HUES6 (cell line): ENCODE data around the gene TTC39C.

Experiments
- H3K27ac ChIP-seq: 2 replicates; pipeline ENCODE4 v1.7.0; 2013; ENCODE audit warnings: low read depth, mild to moderate bottlenecking, low read length, inconsistent platforms
- H3K27me3 ChIP-seq: 2 replicates; pipeline ENCODE4 v1.6.1; 2013; ENCODE audit warnings: low read length; ENCODE audit not compliant: control insufficient read depth, insufficient read depth
- H3K36me3 ChIP-seq: 2 replicates; pipeline ENCODE4 v1.6.1; 2013; ENCODE audit warnings: low read length; ENCODE audit not compliant: control insufficient read depth, insufficient read depth
- H3K4me1 ChIP-seq: 2 replicates; pipeline ENCODE4 v1.6.1; 2013; ENCODE audit warnings: low read length; ENCODE audit not compliant: control insufficient read depth, insufficient read depth
- H3K4me3 ChIP-seq: 2 replicates; pipeline ENCODE4 v1.5.1; 2013; ENCODE audit warnings: low read depth, low read length
- H3K9ac ChIP-seq: one replicate; pipeline ENCODE4 v1.6.1; 2013; ENCODE audit warnings: mild to moderate bottlenecking, low read length
- H3K9me3 ChIP-seq: 2 replicates; pipeline ENCODE4 v1.6.1; 2013; ENCODE audit warnings: low read depth, low read length; ENCODE audit not compliant: control insufficient read depth, insufficient read depth

TTC39C gene

DNA sequence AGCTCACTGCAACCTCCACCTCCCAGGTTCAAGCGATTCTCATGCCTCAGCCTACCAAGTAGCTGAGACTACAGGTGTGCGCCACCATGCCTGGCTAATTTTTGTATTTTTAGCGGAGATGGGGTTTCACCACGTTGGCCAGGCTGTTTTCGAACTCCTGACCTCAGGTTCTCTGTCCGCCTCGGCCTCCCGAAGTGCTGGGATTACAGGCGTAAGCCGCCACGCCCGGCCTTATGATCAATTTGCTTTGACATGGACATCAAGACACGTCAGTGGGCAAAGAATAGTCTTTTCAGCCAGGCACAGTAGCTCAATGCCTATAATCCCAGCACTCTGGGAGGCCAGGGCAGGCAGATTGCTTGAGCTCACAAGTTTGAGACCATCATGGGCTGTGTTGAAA lies 76.3 kb downstream of the TTC39C start:
- no peaks in the 10 kb centered on the region; the same call in 1 of the 2 replicates for H3K36me3 ChIP-seq
- H3K4me1 ChIP-seq: no peaks in the 10 kb centered on the region
- no peak overlapping the region for H3K27ac ChIP-seq
- no peaks in the 10 kb centered on the region for H3K9me3 ChIP-seq
- no peak overlapping the region for H3K4me3 ChIP-seq
- H3K27me3 ChIP-seq: no peaks in the 10 kb centered on the region
- H3K9ac ChIP-seq: no peak overlapping the region

DNA sequence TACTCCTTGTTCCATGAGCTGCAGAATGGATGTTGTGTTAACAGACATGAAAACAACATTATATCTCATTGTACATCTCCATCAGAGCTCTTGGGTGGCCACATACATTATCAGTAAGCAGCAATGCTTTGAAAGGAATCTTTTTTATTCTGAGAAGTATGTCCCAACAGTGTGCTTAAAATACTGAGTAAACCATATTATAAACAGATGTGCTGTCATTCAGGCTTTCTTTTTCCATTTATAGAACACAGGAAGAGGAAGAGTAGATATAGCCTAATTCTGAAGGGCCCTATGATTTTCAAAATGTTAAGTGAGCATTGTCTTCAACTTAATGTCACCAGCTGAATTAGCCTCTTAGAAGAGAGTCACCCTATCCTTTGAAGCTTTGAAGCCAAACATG lies 80.0 kb downstream of the TTC39C start:
- H3K36me3 ChIP-seq: 0 out of 2 replicates have a peak, but pooled peaks cover 5% of the 10 kb centered on the region
- H3K9ac ChIP-seq: no peak overlapping the region
- H3K4me3 ChIP-seq: no peak overlapping the region
- H3K27ac ChIP-seq: no peak overlapping the region
- no peaks in the 10 kb centered on the region for H3K4me1 ChIP-seq
- no peaks in the 10 kb centered on the region for H3K27me3 ChIP-seq
- 0 out of 2 replicates have a peak, but pooled peaks cover 5% of the 10 kb centered on the region for H3K9me3 ChIP-seq

DNA sequence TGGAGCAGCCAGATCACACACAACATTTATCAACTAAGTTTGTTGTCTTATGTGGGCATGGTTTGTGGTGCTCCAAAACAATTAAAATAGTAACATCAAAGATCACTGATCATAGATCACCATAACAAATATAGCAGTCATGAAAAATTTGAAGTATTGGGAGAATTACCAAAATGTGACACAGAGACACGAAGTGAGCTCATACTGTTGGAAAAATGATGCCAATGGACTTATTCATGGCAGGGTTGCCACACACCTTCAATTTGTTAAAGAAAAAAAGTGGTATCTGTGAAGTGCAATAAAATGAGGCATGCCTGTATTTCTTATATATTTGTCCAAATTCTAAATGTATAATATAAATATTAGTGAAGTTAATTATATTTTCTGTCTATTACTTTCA lies 81.4 kb downstream of the TTC39C start:
- Histone ChIP-seq H3K9me3 (0 out of 2 replicates have a peak, but pooled peaks cover 5% of the 10 kb centered on the region), H3K27ac (no peak overlapping the region), H3K9ac (no peak overlapping the region), H3K36me3 (0 out of 2 replicates have a peak, but pooled peaks cover 5% of the 10 kb centered on the region), H3K27me3 (no peaks in the 10 kb centered on the region), H3K4me3 (no peak overlapping the region), H3K4me1 (no peaks in the 10 kb centered on the region)

DNA sequence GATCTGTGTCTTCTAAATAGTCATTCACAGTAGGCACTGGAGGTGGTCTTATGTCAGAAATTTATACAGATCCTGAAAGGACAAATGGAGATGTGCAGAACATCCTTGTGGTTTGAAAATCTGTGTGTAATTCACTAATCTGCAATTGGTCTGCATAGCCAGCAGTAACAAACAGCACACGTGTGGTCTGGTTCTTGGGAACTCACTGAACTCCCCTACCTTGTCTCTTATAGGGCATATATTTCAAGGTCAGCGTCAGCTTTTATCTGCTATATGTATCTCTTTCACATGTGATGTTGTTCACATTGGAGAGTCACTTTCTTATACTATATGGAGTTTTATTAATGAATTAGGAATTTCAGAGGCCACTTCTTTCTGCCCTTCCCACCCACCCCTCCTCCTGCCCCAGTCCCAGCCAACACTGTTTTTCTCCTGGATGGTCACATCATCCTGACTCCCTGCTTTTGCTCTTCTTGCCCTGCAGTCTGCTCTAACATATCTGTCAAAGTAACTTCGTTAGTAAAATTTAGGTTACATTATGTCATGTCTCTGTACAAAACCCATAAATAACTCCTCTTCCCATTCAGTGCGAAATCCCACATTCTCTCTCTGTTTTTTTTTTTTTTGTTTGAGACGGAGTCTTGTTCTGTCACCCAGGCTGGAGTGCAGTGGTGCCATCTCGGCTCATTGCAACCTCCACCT lies 88.9 kb downstream of the TTC39C start:
- H3K9ac ChIP-seq: no peak overlapping the region
- no peaks in the 10 kb centered on the region for H3K27me3 ChIP-seq
- H3K9me3 ChIP-seq: no peaks in the 10 kb centered on the region
- H3K27ac ChIP-seq: no peak overlapping the region
- no peak overlapping the region for H3K4me3 ChIP-seq
- H3K4me1 ChIP-seq: no peaks in the 10 kb centered on the region
- H3K36me3 ChIP-seq: peaks cover 8% of the 10 kb centered on the region; the same call in 1 of the 2 replicates

DNA sequence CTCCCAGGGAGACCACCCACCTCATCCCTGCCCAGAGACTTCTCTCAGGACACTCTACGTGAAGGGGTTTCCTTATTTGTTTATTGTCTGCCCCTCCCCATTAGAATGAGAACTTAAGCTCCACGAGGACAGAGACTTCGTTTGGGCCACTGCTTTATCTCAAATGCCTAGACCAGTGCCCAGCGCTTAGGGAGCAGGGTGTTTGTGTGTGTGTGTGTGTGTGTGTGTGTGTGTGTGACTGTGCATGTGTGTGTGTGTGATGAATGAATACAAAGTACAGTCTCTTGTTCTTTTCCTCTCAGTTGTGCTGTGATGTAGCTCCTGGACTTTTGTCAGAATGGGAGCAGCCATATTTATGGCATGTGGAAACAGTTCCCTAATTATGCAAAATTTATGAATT lies 89.9 kb downstream of the TTC39C start:
- peaks cover 6% of the 10 kb centered on the region; the same call in 1 of the 2 replicates for H3K36me3 ChIP-seq
- H3K27me3 ChIP-seq: no peaks in the 10 kb centered on the region
- no peaks in the 10 kb centered on the region for H3K9me3 ChIP-seq
- H3K4me1 ChIP-seq: no peaks in the 10 kb centered on the region
- no peak overlapping the region for H3K9ac ChIP-seq
- H3K4me3 ChIP-seq: no peak overlapping the region
- no peak overlapping the region for H3K27ac ChIP-seq

DNA sequence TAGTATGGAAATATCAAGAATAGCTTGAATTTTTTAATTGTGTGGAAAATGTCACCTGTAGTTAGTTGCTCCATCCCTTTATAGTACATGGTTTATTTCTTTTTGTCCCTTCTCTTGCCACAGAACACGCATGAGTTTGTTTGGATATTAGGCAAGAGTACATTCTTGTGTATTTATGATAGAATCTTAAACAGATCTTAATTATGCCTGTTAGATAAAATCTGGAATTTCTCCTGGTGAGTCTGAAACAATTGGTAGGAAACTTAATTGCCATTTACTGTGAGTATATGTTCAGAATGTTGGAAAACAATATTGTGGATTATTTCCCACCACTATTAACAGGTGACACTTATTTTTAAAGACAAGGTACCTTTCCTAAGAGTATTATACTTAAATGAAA lies 94.1 kb downstream of the TTC39C start:
- Histone ChIP-seq H3K4me3 (no peak overlapping the region), H3K36me3 (peaks cover 2% of the 10 kb centered on the region; the same call in 1 of the 2 replicates), H3K9ac (no peak overlapping the region), H3K9me3 (no peaks in the 10 kb centered on the region), H3K27ac (no peak overlapping the region), H3K4me1 (peaks cover 11% of the 10 kb centered on the region), H3K27me3 (no peaks in the 10 kb centered on the region)

DNA sequence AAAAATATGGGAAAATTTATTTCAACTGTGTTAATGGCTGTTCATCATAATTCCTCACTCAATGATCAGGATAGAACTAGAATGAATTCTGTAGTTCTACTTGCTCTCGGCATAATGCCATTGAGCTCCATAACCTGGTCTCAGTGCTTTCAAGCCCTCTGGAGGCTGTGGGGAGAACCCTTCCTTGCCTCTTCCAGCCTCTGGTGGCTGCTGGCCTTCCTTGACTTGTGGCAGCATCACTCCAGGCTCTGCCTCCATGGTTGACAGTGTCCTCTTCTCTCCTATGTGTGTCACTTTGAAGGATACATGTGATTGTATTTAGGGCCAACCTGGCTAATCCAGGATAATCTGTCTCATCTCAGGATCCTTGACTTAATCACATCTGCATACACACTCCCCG lies 97.4 kb downstream of the TTC39C start:
- no peak overlapping the region for H3K27ac ChIP-seq
- H3K9me3 ChIP-seq: no peaks in the 10 kb centered on the region
- H3K9ac ChIP-seq: no peak overlapping the region
- peaks cover 6% of the 10 kb centered on the region for H3K36me3 ChIP-seq
- peaks cover 11% of the 10 kb centered on the region for H3K4me1 ChIP-seq
- H3K4me3 ChIP-seq: no peak overlapping the region
- no peaks in the 10 kb centered on the region for H3K27me3 ChIP-seq

DNA sequence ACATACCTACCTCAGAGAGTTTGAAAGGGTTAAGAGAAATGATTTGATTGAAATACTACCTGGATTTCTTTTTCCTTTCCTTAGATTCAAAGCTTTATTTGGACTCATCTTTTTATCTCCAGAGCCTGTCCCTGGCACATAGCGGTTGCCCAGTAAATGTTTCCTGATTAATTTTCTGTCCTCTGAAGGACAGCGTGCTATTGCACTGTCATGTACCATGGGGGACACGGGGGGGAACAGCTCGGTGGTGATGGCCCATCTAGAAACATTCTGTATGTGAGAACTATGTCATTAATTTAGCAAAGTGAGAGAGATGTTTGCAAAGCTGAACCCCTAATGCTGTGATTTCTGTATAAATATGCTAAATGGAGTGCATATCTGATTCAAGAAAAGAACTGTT lies 97.9 kb downstream of the TTC39C start:
- no peaks in the 10 kb centered on the region for H3K27me3 ChIP-seq
- no peaks in the 10 kb centered on the region for H3K9me3 ChIP-seq
- no peak overlapping the region for H3K4me3 ChIP-seq
- no peak overlapping the region for H3K27ac ChIP-seq
- peaks cover 11% of the 10 kb centered on the region for H3K4me1 ChIP-seq
- H3K36me3 ChIP-seq: peaks cover 6% of the 10 kb centered on the region
- H3K9ac ChIP-seq: no peak overlapping the region

DNA sequence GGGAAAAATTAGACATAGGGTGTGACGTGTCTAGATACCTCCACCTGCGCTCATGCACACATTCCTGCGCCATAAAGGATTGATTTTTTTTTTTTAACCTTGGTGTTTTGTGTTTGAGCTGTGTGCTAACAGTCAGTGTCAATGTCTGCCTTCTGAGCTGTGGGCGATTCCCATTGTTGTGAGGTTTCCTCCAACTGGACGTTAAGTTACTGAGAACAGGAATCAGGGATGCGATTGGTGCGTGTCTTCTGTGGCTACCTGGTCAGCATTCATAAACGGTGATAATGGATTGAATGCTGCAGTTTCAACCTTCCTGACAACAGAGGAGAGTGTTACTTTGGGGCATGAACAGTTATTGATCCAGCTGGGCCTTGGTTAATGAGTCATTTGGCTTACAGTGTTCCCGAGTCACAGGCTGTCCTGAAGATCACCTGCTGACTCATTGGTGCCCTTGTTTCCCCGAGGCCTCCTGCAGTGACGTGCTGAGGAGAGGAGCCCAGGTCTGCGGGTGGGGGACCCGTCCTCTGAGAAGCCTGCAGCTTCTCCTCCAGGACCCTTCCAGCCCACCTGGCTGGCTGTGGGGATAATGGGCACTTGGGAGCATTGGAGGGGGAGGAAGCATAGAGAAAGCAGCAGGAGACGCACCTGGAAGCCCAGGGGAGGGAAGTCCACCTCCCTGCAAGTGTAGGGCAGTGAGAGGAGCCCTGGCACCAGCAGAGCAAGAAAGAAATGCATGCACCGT lies 98.5 kb downstream of the TTC39C start:
- Histone ChIP-seq H3K4me1 (peaks cover 11% of the 10 kb centered on the region), H3K4me3 (no peak overlapping the region; the same call in 1 of the 2 replicates), H3K9ac (no peak overlapping the region), H3K9me3 (no peaks in the 10 kb centered on the region), H3K27ac (no peak overlapping the region), H3K27me3 (no peaks in the 10 kb centered on the region), H3K36me3 (peaks cover 6% of the 10 kb centered on the region)

DNA sequence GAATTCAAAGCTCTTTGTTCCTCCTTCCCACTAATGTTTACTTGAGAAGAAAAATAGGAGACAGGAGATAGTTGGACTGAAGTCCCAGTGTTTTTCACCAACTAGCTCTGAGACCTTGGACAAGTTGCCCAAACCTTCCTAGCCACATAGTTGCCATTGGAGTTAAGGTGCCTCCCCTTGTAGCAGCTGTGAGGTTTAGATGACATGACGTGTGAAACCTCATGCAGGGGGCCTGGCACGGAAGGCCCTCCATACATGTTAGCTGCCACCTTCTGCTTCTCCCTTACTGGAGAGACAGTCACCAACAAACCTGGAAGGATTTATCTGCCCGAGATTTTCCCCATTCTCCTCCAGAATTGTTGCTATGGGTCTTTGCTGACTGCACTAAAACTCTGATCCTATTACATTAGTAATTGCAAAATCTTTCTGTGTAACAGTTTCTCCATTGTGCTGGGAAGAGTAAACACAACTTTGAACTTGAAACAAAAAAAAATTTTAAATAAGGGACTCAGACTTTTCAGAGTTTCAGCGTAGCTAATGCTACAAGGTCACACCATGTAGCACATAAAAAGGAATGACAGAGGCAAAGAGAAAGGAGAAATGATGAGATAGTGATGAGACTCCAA lies 100.5 kb downstream of the TTC39C start:
- Histone ChIP-seq H3K36me3 (peaks cover 6% of the 10 kb centered on the region), H3K27ac (no peak overlapping the region), H3K4me3 (no peak overlapping the region), H3K9ac (no peak overlapping the region), H3K4me1 (peaks cover 11% of the 10 kb centered on the region), H3K9me3 (no peaks in the 10 kb centered on the region), H3K27me3 (no peaks in the 10 kb centered on the region)

DNA sequence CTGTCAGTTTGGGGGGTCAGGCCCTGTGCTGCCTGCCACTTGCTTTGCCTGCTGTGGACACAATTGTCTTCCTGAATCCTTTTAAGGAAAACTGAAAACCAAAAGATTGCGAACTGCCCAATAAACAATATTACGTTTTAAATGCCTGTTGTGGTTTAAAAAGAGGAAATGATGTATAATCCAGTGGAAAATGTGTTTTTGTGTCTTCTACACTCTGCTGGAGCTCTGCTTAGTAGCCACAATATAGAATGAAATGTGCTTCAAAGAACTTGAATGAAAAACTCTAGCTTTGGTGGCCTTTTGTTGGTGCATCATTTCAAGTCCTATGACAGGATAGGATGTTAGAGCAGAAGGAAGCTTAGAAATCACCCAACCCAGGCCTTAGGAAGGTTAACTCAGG lies 101.1 kb downstream of the TTC39C start:
- Histone ChIP-seq H3K27me3 (no peaks in the 10 kb centered on the region), H3K4me3 (no peak overlapping the region), H3K4me1 (peaks cover 11% of the 10 kb centered on the region), H3K36me3 (peaks cover 11% of the 10 kb centered on the region), H3K9me3 (no peaks in the 10 kb centered on the region), H3K27ac (no peak overlapping the region), H3K9ac (no peak overlapping the region)
